Stomach (tissue), 9 donors: Measurements from ENCODE around the gene GPR176. TPM values are rescaled to one million over a fixed set of nuclear protein-coding genes. Genes with fewer than 3 reads are reported as not detected.
A peak's percentile ranks its signal among the peaks of the same experiment; 100 is the strongest.

ENCODE experiments used
- DNase-seq, 2 donors: peaks; one replicate each; pipeline versions ENCODE4 v3.0.0 to v3.0.0-alpha.2; 2013 to 2019
- H3K27ac ChIP-seq, 5 donors: fragments of 200-600 bp in 4 of 5; sonication (generic) in 4 of 5; one replicate each; pipeline ENCODE4 v1.5.1; 2013 to 2019; ENCODE audit warnings: mild to moderate bottlenecking in 1 of 5, moderate library complexity in 1 of 5
- H3K27me3 ChIP-seq, 3 donors: fragments of 200-600 bp; sonication (generic); one replicate each; pipeline ENCODE4 v1.5.1; 2017 to 2019; ENCODE audit warnings: mixed run types in 1 of 3
- H3K36me3 ChIP-seq, 4 donors: fragments of 200-600 bp; sonication (generic); 1 replicate in 3 of 4; 2 replicates in 1 of 4; pipeline ENCODE4 v1.5.1; 2016 to 2019
- H3K4me1 ChIP-seq, 4 donors: fragments of 200-600 bp; sonication (generic); one replicate each; pipeline ENCODE4 v1.5.1; 2016 to 2019
- H3K4me3 ChIP-seq, 4 donors: fragments of 200-600 bp; sonication (generic) in 3 of 4; one replicate each; pipeline ENCODE4 v1.5.1; 2016 to 2019; ENCODE audit warnings: mild to moderate bottlenecking in 1 of 4
- H3K9me3 ChIP-seq, 4 donors: fragments of 200-600 bp; sonication (generic); one replicate each; pipeline ENCODE4 v1.5.1; 2016 to 2019
- EP300 ChIP-seq: sonication (generic); formaldehyde crosslinking; IDR thresholded peaks from one replicate; pipeline ENCODE4 v1.6.1; 2017; ENCODE audit warnings: antibody characterized with exemption
- POLR2A ChIP-seq, 4 donors: fragments of 450-650 bp; IDR thresholded peaks; one replicate each; pipeline ENCODE4 v1.6.1; 2016; ENCODE audit warnings: antibody characterized with exemption in 4 of 4, control low read depth in 2 of 4, mild to moderate bottlenecking in 1 of 4, moderate library complexity in 1 of 4
- POLR2AphosphoS5 ChIP-seq, 3 donors: sonication (generic); formaldehyde crosslinking; IDR thresholded peaks; one replicate each; pipeline ENCODE4 v1.6.1; 2016; ENCODE audit warnings: antibody characterized with exemption in 3 of 3
- WGBS, 5 donors: extraction: QIAGEN DNeasy Blood & Tissue Kit in 3 of 5; methylation state at CpG; one replicate each; pipeline versions ENCODE4 v1.1.5 to v1.1.7; 2013 to 2018; 5-methylcytosine and 5-hydroxymethylcytosine counted together
- intact Hi-C: fragments of 100-400 bp; cut with DNase I; formaldehyde crosslinking; loops from one replicate; pipeline ENCODE4 v1.15.1; 2023; ENCODE audit warnings: low total_unique reads
- polyA plus RNA-seq, 3 donors: library from polyadenylated mRNA; stranded (reverse); fragments of 200-250 nt; gene quantifications; one replicate each; pipeline ENCODE4 v1.2.3, GENCODE V29; 2013
- total RNA-seq, 5 donors: library from RNA; depleted of rRNA; stranded (reverse); fragments of >200 nt; gene quantifications; one replicate each; pipeline versions ENCODE4 v1.1.0 to v1.2.3, GENCODE V29; 2014 to 2016
- TF ChIP-seq, protein P1 (sequence below), 7 experiments: fragments of 450-650 bp in 4 of 7; fragments of 200-600 bp in 3 of 7; sonication (generic) in 3 of 7; IDR thresholded peaks; one replicate each; pipeline ENCODE4 v1.5.1; 2016 to 2019; ENCODE audit warnings: antibody characterized with exemption in 7 of 7, control low read depth in 2 of 7, mild to moderate bottlenecking in 1 of 7
- donor health status: healthy with polysubstance abuse.
- donor health status: Bipolar disorder and iron deficiency.
- donor health status: healthy.

GPR176 gene
- total and polyA plus RNA-seq, 8 donors: 0.29 to 10.1 (median 1.3) TPM; not detected in 1

GRCh38 chr15:39886418-39886817, 33.6 kb downstream of the GPR176 start:
- Histone ChIP-seq H3K27me3 (no peaks in the 10 kb centered on the region), H3K27ac (no peak overlapping the region), H3K36me3 (no peaks in the 10 kb centered on the region), H3K9me3 (no peaks in the 10 kb centered on the region), H3K4me3 (no peak overlapping the region), H3K4me1 (peaks cover 4 to 30% (median 9%) of the 10 kb centered on the region in 4 donors)
- TF ChIP-seq, protein P1, sequence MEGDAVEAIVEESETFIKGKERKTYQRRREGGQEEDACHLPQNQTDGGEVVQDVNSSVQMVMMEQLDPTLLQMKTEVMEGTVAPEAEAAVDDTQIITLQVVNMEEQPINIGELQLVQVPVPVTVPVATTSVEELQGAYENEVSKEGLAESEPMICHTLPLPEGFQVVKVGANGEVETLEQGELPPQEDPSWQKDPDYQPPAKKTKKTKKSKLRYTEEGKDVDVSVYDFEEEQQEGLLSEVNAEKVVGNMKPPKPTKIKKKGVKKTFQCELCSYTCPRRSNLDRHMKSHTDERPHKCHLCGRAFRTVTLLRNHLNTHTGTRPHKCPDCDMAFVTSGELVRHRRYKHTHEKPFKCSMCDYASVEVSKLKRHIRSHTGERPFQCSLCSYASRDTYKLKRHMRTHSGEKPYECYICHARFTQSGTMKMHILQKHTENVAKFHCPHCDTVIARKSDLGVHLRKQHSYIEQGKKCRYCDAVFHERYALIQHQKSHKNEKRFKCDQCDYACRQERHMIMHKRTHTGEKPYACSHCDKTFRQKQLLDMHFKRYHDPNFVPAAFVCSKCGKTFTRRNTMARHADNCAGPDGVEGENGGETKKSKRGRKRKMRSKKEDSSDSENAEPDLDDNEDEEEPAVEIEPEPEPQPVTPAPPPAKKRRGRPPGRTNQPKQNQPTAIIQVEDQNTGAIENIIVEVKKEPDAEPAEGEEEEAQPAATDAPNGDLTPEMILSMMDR (IDR thresholded peaks at IDR 0.05): no peak
- TF ChIP-seq EP300 (no peak), POLR2A (IDR thresholded peaks at IDR 0.05) (no peak), POLR2AphosphoS5 (IDR thresholded peaks at IDR 0.05) (no peak)
- WGBS, 5 donors: 75 to 81% (median 80%) methylated on average over 3 of the region's 3 CpGs
- intact Hi-C loops: no loop called here
- DNase-seq: no peak

- Histone ChIP-seq H3K27me3 (no peaks in the 10 kb centered on the region), H3K9me3 (no peaks in the 10 kb centered on the region), H3K36me3 (no peaks in the 10 kb centered on the region), H3K27ac (no peak overlapping the region), H3K4me3 (no peak overlapping the region), H3K4me1 (peaks cover 0 to 27% (median 8%) of the 10 kb centered on the region in 4 donors)
- DNase-seq: no peak
- intact Hi-C loops: no loop called here
- TF ChIP-seq EP300 (no peak), POLR2A (IDR thresholded peaks at IDR 0.05) (no peak), POLR2AphosphoS5 (IDR thresholded peaks at IDR 0.05) (no peak)
- TF ChIP-seq, protein P1 (IDR thresholded peaks at IDR 0.05): no peak
These were observed 34.8 kb downstream of the GPR176 start for GRCh38 chr15:39885099-39885777.

- intact Hi-C loops: no loop called here
- TF ChIP-seq POLR2AphosphoS5 (IDR thresholded peaks at IDR 0.05) (no peak), EP300 (no peak), POLR2A (IDR thresholded peaks at IDR 0.05) (no peak)
- TF ChIP-seq, protein P1 (IDR thresholded peaks at IDR 0.05): no peak
- Histone ChIP-seq H3K36me3 (no peaks in the 10 kb centered on the region), H3K4me1 (peaks cover 0 to 18% (median 8%) of the 10 kb centered on the region in 4 donors), H3K27ac (no peak overlapping the region), H3K27me3 (no peaks in the 10 kb centered on the region), H3K9me3 (no peaks in the 10 kb centered on the region), H3K4me3 (no peak overlapping the region)
- peak in 1 of 2 donors; percentile 26 for DNase-seq
These were observed 35.7 kb downstream of the GPR176 start for GRCh38 chr15:39884351-39884750.

- DNase-seq: no peak
- H3K27me3 ChIP-seq: no peaks in the 10 kb centered on the region
- WGBS, 5 donors: 92 to 100% (median 97%) methylated on average over 1 of the region's 1 CpG
- H3K36me3 ChIP-seq: no peaks in the 10 kb centered on the region
- no peak overlapping the region for H3K4me3 ChIP-seq
- no peak overlapping the region for H3K27ac ChIP-seq
- TF ChIP-seq EP300 (no peak), POLR2AphosphoS5 (IDR thresholded peaks at IDR 0.05) (no peak), POLR2A (IDR thresholded peaks at IDR 0.05) (no peak)
- TF ChIP-seq, protein P1 (IDR thresholded peaks at IDR 0.05): no peak
- H3K4me1 ChIP-seq: peaks cover 0 to 3% (median under 1%) of the 10 kb centered on the region in 4 donors
- intact Hi-C loops: no loop called here
- H3K9me3 ChIP-seq: no peaks in the 10 kb centered on the region
These were observed 37.5 kb downstream of the GPR176 start for GRCh38 chr15:39882602-39883001.
